Ishikawa (cell line): ENCODE data around the gene PLAGL1.

Source experiments
- CEBPB ChIP-seq: IDR thresholded peaks from 2 replicates; pipeline ENCODE4 v1.6.1; 2012
- CREB1 ChIP-seq: IDR thresholded peaks from 2 replicates; pipeline ENCODE4 v1.6.1; 2012; ENCODE audit warnings: low read depth
- EGR1 ChIP-seq: IDR thresholded peaks from 2 replicates; pipeline ENCODE4 v1.6.1; 2012
- EP300 ChIP-seq: IDR thresholded peaks from 2 replicates; pipeline ENCODE4 v1.6.1; 2012; ENCODE audit warnings: borderline replicate concordance
- FOXM1 ChIP-seq: IDR thresholded peaks from 2 replicates; pipeline ENCODE4 v1.6.1; 2012; ENCODE audit warnings: low read depth, borderline replicate concordance
- MAX ChIP-seq: IDR thresholded peaks from 2 replicates; pipeline ENCODE4 v1.6.1; 2012
- NFIC ChIP-seq: IDR thresholded peaks from 2 replicates; pipeline ENCODE4 v1.6.1; 2012
- RAD21 ChIP-seq: IDR thresholded peaks from 2 replicates; pipeline ENCODE4 v1.6.1; 2012; ENCODE audit warnings: low read depth
- REST ChIP-seq: IDR thresholded peaks from 2 replicates; pipeline ENCODE4 v1.6.1; 2012; ENCODE audit warnings: low read depth, mild to moderate bottlenecking
- TAF1 ChIP-seq: IDR thresholded peaks from 2 replicates; pipeline ENCODE4 v1.6.1; 2012; ENCODE audit warnings: low read depth, mild to moderate bottlenecking
- TCF12 ChIP-seq: IDR thresholded peaks from 2 replicates; pipeline ENCODE4 v1.6.1; 2012; ENCODE audit warnings: low read depth
- TEAD4 ChIP-seq: IDR thresholded peaks from 2 replicates; pipeline ENCODE4 v1.6.1; 2012
- USF1 ChIP-seq: IDR thresholded peaks from 2 replicates; pipeline ENCODE4 v1.6.1; 2012
- YY1 ChIP-seq: IDR thresholded peaks from 2 replicates; pipeline ENCODE4 v1.6.1; 2012; ENCODE audit warnings: low read depth
- ZBTB7A ChIP-seq: IDR thresholded peaks from 2 replicates; pipeline ENCODE4 v1.6.1; 2012; ENCODE audit warnings: low read depth

Gene PLAGL1

GRCh38 chr6:144006736-144007477 lies 1.2 kb downstream of the PLAGL1 start:
- TF ChIP-seq FOXM1 = no peak
- TF ChIP-seq CREB1 = no peak
- no peak for TF ChIP-seq TEAD4
- no peak for TF ChIP-seq RAD21
- TF ChIP-seq YY1 = no peak
- TF ChIP-seq EGR1 = no peak
- TF ChIP-seq TCF12 = no peak
- no peak for TF ChIP-seq NFIC
- no peak for TF ChIP-seq REST
- TF ChIP-seq MAX = no peak
- TF ChIP-seq ZBTB7A = no peak
- TF ChIP-seq USF1 = no peak
- no peak for TF ChIP-seq EP300
- no peak for TF ChIP-seq CEBPB
- TF ChIP-seq TAF1 = no peak

- TF ChIP-seq MAX (no peak), EGR1 (no peak), FOXM1 (no peak), RAD21 (no peak), EP300 (no peak), YY1 (no peak), NFIC (no peak), TAF1 (no peak), CREB1 (no peak), USF1 (no peak), CEBPB (no peak), REST (no peak), TEAD4 (no peak), ZBTB7A (no peak), TCF12 (no peak)
These were observed 8.7 kb downstream of the PLAGL1 start for GRCh38 chr6:143999406-143999805.

GRCh38 chr6:143998686-143999085 lies 9.4 kb downstream of the PLAGL1 start:
- TF ChIP-seq TEAD4 (no peak), USF1 (no peak), CREB1 (no peak), EGR1 (no peak), RAD21 (no peak)

- TF ChIP-seq ZBTB7A = no peak
- no peak for TF ChIP-seq YY1
- no peak for TF ChIP-seq RAD21
- no peak for TF ChIP-seq FOXM1
- TF ChIP-seq TEAD4 = no peak
These were observed 14.0 kb downstream of the PLAGL1 start for GRCh38 chr6:143993965-143994646.

GRCh38 chr6:143992285-143992684 lies 15.8 kb downstream of the PLAGL1 start:
- TF ChIP-seq RAD21 = no peak
